ENCODE results near the gene PLA2G4E.

PLA2G4E gene

DNA sequence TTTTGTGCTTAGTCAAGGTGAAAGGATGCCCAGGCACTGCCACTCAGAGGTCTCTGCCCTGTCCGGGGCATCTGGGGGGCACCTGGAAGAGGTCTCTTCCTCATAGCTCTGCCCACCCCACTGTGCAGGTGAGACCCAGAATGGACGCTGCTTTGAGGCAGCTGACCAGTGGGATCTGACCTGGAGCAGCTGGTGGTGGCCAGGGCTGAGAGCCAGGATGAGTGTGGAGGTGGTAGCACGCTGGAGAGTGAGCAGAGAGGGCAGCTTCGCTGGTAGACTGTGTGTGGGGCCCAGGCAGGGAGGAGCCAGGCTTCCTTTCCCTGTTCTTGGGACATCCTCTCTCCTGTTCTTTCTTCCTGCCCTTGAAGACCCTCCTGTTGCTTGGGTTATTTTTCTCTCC lies 32.2 kb upstream of the PLA2G4E start:
- DNase-seq (ENCODE audit: low read depth in 2 of 3, low spot score in 1 of 3) = no peak

DNA sequence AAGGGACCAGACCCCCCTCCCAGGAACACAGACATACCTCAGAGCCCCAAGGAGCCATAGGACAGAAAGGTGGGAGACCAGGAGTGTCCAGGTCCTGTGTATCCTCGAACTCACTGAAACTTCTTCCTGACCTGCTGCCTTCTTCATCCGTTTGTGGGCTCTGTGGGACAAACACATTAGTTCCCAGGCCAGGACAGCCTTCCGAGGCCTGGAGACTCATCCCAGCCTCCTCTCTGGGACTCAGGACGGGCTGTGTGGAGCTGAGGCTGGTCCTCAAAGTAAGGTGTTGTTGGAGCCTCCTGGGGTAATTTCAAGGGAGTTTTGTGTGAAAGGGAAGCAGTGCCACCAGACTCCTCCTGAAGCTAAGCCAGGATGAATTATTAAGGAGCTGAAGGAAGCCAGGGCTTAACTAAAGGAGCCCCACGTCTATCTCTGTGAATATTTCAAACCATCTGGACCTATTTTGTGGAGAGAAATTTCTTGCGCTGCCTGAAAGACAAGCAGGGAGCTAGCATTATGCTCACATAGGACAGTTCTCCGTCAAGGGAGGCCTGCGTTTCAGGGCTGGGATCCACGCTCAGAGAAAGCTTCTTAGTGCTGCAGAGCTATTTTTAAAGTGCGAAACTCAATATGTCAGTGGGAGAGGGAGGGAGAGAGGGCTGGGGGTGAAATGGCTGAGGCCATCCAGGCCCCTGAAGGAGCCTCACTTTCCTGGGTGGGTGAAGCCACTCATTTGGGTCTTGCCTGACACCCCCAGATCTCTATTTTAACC lies 29.8 kb upstream of the PLA2G4E start:
- DNase-seq (ENCODE audit: low read depth in 2 of 3, low spot score in 1 of 3) = no peak

DNA sequence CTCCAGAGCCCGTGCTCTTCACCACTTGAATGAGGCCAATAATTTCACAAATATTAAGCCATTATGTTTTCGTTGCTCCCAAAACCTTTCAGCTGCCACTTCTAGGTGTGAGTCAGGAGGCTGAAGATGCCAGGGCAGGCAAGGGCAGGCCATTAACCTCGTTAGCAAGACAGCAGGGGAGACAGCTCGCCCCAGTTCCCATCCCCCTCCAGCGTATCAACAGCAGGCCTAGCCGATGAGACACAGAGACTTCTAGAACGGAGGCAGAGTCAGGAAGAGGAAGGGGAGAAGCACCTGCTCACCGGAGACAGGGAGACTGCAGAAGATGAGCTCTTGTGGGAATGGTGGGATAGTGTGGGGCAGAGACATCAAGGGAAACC lies 28.0 kb upstream of the PLA2G4E start:
- no peak for DNase-seq (ENCODE audit: low read depth in 2 of 3, low spot score in 1 of 3)

DNA sequence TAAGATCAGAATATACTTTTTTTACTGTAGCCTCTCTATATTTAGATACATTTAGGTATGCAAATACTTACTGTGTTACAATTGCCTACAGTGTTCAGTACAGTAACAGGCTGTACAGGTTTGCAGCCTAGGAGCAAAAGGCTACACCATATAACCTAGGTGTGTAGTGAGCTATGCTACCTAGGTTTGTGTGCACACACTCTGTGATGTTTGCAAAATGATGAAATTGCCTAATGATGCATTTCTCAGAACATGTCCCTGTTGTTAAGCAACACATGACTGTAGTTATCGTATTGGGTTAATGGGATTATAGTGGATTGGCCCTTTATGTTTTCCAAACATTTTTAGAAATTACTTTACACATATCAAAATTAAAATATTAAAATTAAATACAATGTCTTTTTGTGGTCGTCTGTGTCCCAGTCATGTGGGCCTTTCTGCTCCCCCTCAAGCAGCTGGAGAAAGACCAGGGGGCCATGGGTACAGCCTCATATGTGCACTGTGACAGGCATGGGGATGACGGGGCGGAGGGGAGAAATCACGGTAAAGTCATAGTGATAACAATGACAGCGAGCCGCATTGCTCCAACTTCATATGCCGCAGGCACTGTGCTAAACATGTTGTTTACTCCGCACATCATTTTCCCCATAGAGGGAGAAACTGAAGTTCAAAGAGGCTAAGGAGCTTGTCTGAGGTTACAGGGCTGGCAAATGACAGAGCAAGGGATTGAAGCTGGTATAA lies 27.4 kb upstream of the PLA2G4E start:
- no peak for DNase-seq (ENCODE audit: low read depth in 2 of 3, low spot score in 1 of 3)

DNA sequence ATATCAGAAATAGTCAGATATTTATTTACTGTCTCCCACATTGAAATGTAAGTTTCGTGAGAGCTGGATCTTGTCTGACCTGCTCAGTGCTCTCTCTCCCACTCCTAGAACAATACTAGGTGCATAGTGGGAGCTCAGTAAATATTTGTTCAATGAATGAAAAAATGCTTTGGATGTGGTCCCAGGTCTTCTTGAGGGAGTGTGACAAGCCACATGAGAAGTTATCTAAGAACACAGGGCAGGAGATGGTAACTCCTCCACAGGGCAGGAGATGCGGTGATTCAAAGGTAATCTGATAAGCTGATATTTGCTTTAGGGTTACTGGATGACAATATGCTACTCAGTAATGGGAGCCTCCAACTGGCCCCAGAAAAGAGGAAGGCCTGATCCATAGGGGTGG lies 25.8 kb upstream of the PLA2G4E start:
- DNase-seq (ENCODE audit: low read depth in 2 of 3, low spot score in 1 of 3) = no peak

DNA sequence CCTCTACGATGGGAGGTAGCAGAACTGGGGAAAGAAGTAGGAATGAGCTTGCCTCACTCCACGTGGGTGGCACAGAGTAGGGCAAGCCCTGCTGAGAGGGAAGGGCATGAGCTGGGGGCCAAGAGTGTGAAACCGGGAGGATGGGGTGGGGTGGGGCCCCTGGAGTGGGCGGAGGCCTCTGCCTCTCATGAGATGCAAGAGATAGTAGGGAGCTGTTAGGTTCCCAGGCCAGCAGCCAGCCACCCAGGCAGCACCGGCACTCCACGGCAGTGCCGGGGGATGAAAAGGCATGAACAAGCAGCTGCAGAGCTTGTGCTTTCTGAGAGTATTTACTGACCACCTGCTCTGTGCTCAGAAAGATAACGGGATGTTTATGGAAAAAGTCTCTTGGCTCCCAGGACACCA lies 24.4 kb upstream of the PLA2G4E start:
- DNase-seq (ENCODE audit: low read depth in 2 of 3, low spot score in 1 of 3) = no peak

DNA sequence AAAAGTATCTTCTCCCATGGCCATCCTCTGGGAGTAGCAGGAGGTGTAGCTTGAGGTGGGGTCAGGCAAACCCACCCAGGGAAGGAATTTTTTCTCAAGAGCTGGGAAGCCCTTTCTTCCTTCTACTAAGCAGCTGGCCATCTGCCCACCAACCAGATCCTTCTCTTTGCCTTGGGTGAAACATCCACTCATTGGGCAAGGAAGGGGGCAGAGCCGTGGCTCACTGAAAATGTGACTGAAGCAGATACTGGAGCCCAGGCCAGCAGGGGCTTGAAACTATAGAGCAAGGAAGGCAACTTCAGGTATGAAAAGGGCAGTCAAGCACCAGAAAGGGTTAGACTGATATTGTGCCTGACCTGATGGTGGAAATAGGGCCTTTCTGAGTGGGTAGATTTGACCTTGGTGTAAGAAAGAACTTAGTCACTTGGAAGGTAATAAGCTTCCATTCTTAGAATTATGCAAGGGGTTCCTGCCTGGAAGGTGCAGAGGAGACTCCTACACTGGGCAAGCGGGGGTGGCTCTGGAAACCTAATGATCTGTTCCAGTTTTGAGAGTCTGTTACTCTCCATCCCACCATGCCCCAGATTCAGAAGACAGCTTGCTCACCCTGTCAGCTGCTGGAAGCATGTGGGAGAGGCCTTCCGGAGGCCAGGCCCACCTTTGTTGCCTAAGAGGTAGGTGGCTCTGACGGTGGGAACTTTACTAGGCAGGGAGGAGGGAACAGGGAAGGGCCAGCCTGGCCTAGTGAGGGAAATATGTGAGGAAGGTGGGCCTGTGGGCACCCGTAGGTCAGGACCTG lies 22.0 kb upstream of the PLA2G4E start:
- no peak for DNase-seq (ENCODE audit: low read depth in 2 of 3, low spot score in 1 of 3)

DNA sequence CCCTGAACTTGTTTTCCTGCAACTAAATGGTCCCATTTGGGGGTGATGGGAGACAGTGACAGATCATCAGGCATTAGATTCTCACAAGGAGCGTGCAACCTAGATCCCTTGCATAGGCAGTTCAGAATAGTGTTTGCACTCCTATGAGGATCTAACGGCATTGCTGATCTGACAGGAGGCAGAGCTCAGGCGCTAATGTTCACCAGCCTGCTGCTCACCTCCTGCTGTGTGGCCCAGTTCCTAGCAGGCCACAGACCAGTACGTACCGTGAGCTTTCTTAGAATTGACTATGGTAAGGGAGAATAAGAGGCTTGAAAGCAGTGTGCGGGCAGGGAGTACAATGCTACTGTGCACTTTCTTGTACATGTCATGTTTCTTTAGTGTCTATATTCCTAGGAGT lies 17.6 kb upstream of the PLA2G4E start:
- DNase-seq (ENCODE audit: low read depth in 2 of 3, low spot score in 1 of 3) = no peak

DNA sequence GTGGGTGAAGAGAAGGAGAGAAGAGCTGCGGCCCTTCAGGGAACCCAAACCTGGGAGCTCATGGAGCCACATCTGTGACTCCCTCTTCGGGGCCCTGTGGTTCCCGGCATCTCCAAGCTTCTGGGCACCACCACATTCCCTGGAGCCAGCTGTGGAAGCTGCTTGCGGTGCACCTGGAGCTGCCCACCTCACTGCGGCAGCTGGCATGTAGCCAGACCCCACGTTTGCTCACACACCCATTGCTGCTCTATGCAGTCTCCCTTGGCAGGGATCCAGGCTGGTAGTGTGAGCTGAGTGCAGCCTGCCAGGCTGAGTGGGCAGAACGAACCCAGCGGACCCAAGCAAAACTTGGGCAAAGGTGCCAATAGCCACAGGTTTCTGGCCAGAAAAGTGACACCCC lies 16.8 kb upstream of the PLA2G4E start:
- no peak for DNase-seq (ENCODE audit: low read depth in 2 of 3, low spot score in 1 of 3)

DNA sequence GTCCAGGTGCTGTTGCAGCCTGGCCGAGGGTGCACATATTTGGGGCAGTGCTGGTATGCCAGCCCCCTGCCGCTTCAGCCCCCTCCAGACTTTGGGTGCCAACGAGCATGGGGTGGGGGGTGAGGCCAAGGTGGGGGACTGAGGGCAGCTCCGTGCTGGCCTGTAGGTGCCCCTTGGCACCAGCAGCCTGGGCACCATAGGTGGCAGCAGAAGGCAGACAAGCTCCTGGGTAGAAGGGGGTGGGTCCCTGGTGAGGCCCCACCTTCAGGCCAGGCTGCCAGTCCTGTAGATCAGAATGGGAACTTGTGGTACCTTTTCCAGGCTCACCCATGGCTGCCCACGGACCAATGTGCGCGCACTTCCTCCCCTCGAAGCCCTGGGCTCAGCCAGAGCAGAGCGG lies 16.1 kb upstream of the PLA2G4E start:
- no peak for DNase-seq (ENCODE audit: low read depth in 2 of 3, low spot score in 1 of 3)

DNA sequence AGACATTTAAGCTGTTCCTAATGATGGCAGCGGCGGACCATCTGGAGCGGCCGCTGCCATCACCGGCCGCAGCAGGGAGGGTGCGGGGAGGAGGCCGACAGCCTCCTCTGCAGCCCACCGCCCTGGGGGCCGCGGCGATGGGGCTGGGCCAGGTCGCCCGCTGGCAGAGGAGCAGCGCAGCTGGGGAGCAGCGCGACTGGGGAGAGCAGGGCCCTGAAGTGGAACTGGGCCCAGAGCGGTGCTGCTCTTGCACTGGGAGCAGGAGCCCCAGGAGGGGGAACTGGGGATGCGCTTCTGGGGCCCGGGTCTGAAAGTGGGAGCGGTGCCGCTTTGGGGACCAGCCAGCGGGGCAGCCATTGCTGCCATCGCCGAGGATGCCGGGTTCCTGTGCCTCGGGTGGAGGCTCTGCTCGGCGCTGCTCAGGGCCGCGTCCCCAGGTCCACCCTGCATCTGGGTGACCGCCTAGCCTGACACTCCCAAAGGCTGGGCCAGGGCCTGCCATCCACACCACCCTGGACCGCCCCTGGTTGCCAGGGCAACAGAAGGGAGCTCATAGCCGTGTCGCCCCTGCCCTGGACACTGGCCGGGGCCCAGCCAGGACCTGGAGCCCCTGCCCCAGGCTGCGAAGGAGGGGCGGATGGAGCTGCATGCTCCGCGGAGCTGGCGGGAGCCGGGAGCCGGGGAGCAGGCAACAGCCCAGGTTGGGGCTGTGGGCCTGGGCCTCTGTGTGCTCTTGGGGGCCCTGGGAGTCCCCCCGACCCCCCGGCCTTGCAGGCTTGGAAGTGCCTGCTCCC lies 15.5 kb upstream of the PLA2G4E start:
- DNase-seq (ENCODE audit: low read depth in 2 of 3, low spot score in 1 of 3) = no peak

DNA sequence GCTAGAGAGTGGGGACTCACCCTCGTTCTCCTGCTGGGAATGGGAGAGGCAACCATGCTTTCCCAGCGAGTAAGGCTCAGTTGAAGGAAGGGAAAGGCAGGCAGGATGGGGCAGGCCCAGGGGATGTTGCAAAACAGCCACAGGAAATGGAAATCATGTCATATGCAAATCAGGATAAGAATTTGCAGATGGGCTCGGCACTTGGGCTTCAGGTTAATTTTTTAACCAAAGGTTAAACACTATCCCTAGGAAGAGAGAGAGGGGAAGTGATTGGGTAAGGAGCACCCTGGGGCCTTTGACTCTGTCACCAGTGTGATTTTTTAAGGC lies 14.6 kb upstream of the PLA2G4E start:
- no peak for DNase-seq (ENCODE audit: low read depth in 2 of 3, low spot score in 1 of 3)

DNA sequence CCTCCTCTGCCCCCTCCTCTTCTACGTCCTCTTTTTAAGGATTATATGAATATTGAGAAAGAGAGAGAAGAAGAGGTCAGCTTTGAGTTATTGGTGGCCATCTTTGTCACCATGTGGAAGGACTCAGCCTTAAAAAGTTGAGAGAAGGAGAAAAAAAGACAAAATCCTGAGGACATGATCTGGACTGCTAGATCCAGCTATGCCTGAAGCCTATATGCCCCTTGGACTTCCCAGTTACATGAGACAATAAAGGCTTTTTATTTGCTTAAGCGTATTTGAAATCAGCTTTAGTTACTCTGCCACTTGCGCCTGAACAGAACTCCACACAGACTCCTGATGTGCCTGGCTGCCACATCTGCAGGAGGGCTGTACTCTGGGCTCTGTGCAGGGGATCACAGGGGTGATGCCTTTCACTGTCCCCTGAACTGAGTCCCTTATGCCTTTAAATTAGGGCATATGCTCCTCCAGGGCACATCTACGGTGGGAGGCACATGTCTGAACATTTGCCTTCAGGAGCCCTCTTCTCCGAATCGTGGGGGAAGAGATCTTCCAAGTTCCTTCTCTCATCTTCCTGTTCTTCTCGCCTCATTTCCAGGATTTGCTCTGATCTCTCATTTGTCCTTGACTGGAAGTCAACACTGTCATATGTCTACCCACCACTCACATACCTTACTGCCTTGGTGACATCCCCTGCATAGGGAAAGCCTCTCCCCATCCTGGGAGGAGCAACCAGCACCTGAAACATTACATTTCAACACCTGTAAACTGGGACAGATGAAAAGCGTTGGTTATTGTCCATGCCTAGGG lies 14.0 kb upstream of the PLA2G4E start:
- DNase-seq (ENCODE audit: low read depth in 2 of 3, low spot score in 1 of 3) = no peak

DNA sequence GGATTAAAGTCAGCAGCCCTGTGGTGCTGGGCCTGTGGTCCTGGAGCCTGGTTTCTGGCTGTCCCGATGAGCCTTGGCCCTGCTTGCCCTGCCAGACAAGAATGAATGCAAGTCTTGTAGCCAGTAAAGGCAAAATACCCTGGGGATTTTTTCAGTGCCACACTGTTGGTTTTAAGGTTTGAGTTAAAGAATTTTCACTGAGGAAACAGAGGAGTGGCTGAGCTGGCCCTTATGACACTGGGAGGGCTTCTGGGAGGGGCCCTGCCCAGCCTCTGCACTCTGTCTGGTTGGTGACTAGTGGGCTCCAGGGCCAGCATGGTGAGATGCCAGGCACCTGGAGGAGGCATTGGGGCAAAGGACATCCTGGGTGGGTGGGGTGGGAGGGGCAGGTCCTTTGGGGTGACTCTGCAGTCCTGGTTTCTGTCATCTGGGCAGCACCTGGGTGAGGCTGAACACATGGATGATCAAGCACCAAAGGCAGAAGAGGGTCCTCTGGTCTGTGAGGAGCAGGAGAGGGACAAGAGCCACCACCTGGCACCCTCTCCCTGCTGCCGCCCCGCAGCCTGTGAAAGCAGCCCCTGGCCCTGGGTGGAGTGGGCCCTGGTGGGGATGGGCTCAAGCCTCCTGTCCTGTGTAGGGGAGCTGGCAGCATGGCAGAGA lies 12.5 kb upstream of the PLA2G4E start:
- no peak for DNase-seq (ENCODE audit: low read depth in 2 of 3, low spot score in 1 of 3)

DNA sequence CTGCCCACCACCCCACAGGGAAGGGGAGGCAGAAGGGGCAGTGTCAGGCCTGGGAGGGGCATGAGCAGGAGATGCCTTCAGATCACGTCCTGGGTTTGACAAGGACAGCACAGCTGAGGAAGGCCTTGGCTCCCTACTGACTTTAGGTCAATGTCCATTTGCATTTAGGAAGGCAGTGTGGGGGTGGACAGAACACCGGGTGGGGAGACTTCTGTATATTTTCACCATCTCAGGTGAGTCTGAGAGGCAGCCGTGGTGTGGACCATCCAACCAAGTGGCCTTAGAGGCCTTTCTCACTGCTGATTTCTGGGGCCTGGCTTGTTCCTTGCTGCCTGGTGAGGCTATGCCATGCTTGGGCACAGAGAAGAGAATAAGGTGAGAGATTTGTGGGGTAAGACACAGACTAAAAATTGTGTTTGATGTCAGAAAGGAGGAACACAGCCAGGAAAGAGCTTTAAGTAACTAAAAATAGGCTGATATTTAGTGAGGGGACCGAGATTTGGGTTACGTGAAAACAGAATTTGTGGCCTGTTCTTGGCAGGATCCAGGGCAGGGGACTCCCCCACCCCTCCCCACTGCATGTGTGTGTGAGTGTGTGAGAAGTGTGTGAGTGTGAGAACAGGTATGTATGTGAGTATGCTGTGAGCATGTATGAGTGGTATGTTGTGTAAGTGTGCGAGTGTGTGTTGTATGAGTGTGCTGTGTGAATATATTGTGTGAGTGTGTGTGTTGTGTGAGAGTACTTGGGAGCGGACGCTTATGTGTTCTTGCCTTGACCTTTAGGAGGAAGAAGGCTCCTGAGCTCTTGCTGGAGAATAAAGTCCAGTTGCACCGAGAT lies 11.8 kb upstream of the PLA2G4E start:
- DNase-seq (ENCODE audit: low read depth in 2 of 3, low spot score in 1 of 3) = no peak

DNA sequence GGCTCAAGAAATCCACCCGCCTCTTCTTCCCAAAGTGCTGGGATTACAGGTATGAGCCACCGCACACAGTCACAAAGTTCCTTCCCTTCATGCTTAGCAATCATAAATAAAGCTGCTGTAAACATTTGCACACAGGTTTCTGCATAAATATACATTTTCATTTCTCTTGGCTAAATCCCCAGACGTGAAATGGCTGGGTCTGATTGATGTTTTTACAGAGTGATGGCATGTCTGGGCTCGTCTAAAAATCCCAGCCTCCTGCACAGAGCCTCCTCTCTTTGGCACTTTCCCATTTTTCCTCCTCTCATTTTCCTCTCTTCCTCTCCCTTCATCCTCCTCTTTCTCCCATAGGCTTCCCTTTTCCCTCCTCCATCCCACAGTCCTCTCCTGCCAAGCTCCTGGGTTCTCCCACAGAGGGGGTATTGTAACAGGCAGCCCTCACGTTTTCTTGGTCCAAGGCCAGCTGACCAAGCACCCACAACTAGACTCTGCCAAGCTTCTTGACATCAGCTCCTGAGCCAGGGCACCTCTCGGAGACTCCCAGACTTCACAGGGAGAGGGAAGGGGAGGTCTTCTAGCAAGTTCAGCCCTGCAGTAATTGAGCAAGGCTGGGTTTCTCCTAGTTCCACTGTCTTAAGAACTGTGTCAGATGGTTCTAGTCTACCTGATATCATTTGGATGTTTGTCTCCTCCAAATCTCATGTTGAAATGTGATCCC lies 10.5 kb upstream of the PLA2G4E start:
- DNase-seq (ENCODE audit: low read depth in 2 of 3, low spot score in 1 of 3) = no peak

DNA sequence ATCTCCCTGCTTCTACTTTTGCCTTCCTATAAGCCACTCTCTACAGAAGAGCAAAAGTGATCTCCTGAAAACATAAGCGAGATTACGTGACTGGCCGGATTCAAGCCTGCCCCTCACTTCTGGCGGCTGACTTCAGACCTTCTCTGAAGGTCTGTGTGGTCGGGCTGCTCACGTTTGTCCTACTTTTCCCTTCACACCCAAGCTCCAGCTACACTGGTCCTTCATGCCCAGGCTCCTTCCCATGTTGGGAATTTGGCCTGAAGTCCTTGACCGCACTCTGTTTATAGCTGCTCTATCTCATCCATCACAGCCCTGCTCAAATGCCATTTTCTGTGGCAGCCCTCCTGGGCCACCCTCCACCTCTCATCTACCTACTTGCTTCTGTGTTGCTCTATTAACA lies 6.7 kb upstream of the PLA2G4E start:
- DNase-seq (ENCODE audit: low read depth in 2 of 3, low spot score in 1 of 3) = no peak

DNA sequence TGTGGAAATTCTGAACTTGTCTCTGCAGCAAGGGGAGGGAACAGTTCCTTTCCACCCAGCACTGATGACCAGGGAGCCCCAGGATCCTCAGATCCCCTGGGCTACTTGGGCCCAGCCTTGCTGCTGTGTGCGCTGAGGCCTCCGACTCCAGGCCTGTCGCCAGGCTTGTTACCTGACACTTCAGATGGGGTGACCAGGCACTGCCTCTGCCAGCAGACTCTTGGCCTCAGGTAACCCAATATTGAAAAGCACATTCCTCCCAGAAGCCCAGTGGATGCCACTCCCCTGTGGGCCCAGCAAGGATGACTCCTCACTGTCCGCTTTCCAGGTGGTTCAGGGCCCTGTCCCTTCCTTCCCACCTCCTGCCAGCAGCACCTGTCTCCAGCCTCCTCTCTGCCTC lies 3.5 kb upstream of the PLA2G4E start:
- DNase-seq (ENCODE audit: low read depth in 2 of 3, low spot score in 1 of 3) = no peak

DNA sequence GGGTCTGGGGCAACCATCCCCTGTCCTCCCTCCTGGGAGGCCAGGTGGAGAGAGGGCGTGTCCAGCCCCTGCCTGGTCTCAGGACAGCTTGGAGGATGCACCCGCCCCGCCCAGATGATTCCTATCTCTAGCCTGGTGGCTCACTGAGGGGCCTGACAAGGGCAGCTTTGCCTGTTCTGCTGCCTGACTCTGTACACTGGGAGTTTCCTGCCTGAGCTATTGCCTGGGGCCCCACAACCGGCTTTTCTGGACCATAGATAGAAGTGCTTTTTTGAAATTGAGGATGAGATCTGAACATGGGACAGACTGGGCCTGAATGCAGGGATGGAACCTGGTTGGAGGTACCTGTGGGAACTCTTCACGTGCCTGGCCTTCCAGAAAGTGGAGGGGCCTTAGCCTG lies 751 bp upstream of the PLA2G4E start:
- no peak for DNase-seq (ENCODE audit: low read depth in 2 of 3, low spot score in 1 of 3)

Measured in stimulated activated CD4-positive, alpha-beta T cell treated with anti-CD3 and anti-CD28 coated beads, Interleukin-12 subunit alpha, Interleukin-12 subunit beta, amount 100 ng/mL, for 48 hours (primary cell).